ENCODE data around the gene ATP5PD. TPM values are rescaled to one million over a fixed set of nuclear protein-coding genes. Genes with fewer than 3 reads are reported as not detected.

Gene ATP5PD
- total RNA-seq, 4 donors from 2014 or later, result 213 to 337 (median 307) TPM

- Histone ChIP-seq H3K9me3 (no peaks in the 10 kb centered on the region), H3K27ac (peak overlapping the region in 3 of 4 donors; percentile 75 to 81 (median 77)), H3K4me1 (peaks cover 0 to 19% (median 7%) of the 10 kb centered on the region in 3 donors), H3K36me3 (peaks cover 0 to 75% of the 10 kb centered on the region in 2 donors), H3K27me3 (no peaks in the 10 kb centered on the region), H3K4me3 (no peak overlapping the region)
- 87 to 93% methylated on average over 3 to 6 of the region's 10 CpGs for WGBS, 2 donors (ENCODE audit: low coverage in 1 of 2)
- TF ChIP-seq POLR2AphosphoS5 (IDR thresholded peaks at IDR 0.05), result no peak
- TF ChIP-seq POLR2A (IDR thresholded peaks at IDR 0.05), result no peak
- no peak for TF ChIP-seq CTCF (IDR thresholded peaks at IDR 0.05)
- TF ChIP-seq EP300 (IDR thresholded peaks at IDR 0.05), result no peak
- ATAC-seq, result no peak
Measured at GRCh38 chr17:75061055-75061438, 14.3 kb upstream of the ATP5PD start.

- peak; percentile 24 for ATAC-seq
- peaks cover 0 to 77% of the 10 kb centered on the region in 2 donors for H3K36me3 ChIP-seq
- H3K4me1 ChIP-seq, result peaks cover 0 to 19% (median 7%) of the 10 kb centered on the region in 3 donors
- TF ChIP-seq POLR2A (IDR thresholded peaks at IDR 0.05), result no peak
- no peak for TF ChIP-seq POLR2AphosphoS5 (IDR thresholded peaks at IDR 0.05)
- TF ChIP-seq EP300 (IDR thresholded peaks at IDR 0.05), result no peak
- no peak for TF ChIP-seq CTCF (IDR thresholded peaks at IDR 0.05)
- peak overlapping the region in 3 of 4 donors; percentile 75 to 81 (median 77) for H3K27ac ChIP-seq
- no peaks in the 10 kb centered on the region for H3K27me3 ChIP-seq
- 81 to 91% methylated on average over 9 to 17 of the region's 26 CpGs for WGBS, 2 donors (ENCODE audit: low coverage in 1 of 2)
- H3K4me3 ChIP-seq, result no peak overlapping the region
- H3K9me3 ChIP-seq, result no peaks in the 10 kb centered on the region
Measured at GRCh38 chr17:75060434-75061054, 13.8 kb upstream of the ATP5PD start.

GRCh38 chr17:75059369-75060345 is 12.9 kb upstream of the ATP5PD start:
- Histone ChIP-seq H3K27ac (peak overlapping the region in 3 of 4 donors; percentile 75 to 81 (median 78)), H3K27me3 (no peaks in the 10 kb centered on the region), H3K36me3 (peaks cover 0 to 77% of the 10 kb centered on the region in 2 donors), H3K9me3 (no peaks in the 10 kb centered on the region), H3K4me1 (peaks cover 0 to 19% (median 7%) of the 10 kb centered on the region in 3 donors), H3K4me3 (no peak overlapping the region)
- ATAC-seq, result peak; percentile 87
- TF ChIP-seq CTCF (IDR thresholded peaks at IDR 0.05), result peak in 3 of 4 experiments; percentile 46 to 57 (median 54)
- no peak for TF ChIP-seq POLR2A (IDR thresholded peaks at IDR 0.05)
- TF ChIP-seq EP300 (IDR thresholded peaks at IDR 0.05), result no peak
- peak; percentile 34 for TF ChIP-seq POLR2AphosphoS5 (IDR thresholded peaks at IDR 0.05)
- 27 to 28% methylated on average over 12 to 14 of the region's 25 CpGs for WGBS, 2 donors (ENCODE audit: low coverage in 1 of 2)

- no peaks in the 10 kb centered on the region for H3K9me3 ChIP-seq
- 50 to 62% methylated on average over 2 of the region's 2 CpGs for WGBS, 2 donors (ENCODE audit: low coverage in 1 of 2)
- peaks cover 0 to 78% of the 10 kb centered on the region in 2 donors for H3K36me3 ChIP-seq
- TF ChIP-seq CTCF (IDR thresholded peaks at IDR 0.05) (no peak), POLR2AphosphoS5 (IDR thresholded peaks at IDR 0.05) (no peak), EP300 (IDR thresholded peaks at IDR 0.05) (no peak), POLR2A (IDR thresholded peaks at IDR 0.05) (no peak)
- no peak for ATAC-seq
- no peaks in the 10 kb centered on the region for H3K27me3 ChIP-seq
- H3K4me3 ChIP-seq, result no peak overlapping the region
- H3K4me1 ChIP-seq, result peaks cover 0 to 24% (median 15%) of the 10 kb centered on the region in 3 donors
- no peak overlapping the region for H3K27ac ChIP-seq
Measured at GRCh38 chr17:75051941-75052340, 5.2 kb upstream of the ATP5PD start.
